Ovary (tissue), 9 donors: ENCODE data around the gene PLEKHB2. TPM values are rescaled to one million over a fixed set of nuclear protein-coding genes. Genes with fewer than 3 reads are reported as not detected.
A peak's percentile ranks its signal among the peaks of the same experiment; 100 is the strongest.

Source experiments
- DNase-seq, 5 donors: peaks; one replicate each; pipeline ENCODE4 v3.0.0-alpha.2; 2019 to 2020
- H3K27ac ChIP-seq, 2 donors: fragments of 200-600 bp; one replicate each; pipeline versions ENCODE4 v1.5.1 to v1.8.0; 2019 to 2022
- H3K27me3 ChIP-seq: fragments of 200-600 bp; one replicate; pipeline ENCODE4 v1.8.0; 2022
- H3K36me3 ChIP-seq: fragments of 200-600 bp; sonication (generic); one replicate; pipeline ENCODE4 v1.5.1; 2019
- H3K4me1 ChIP-seq: one replicate; pipeline ENCODE4 v1.8.1; 2013; ENCODE audit warnings: mild to moderate bottlenecking, moderate library complexity; ENCODE audit not compliant: insufficient read depth
- H3K4me3 ChIP-seq: fragments of 200-600 bp; sonication (generic); one replicate; pipeline ENCODE4 v1.5.1; 2017
- H3K9me3 ChIP-seq, 2 donors: fragments of 200-600 bp in 1 of 2; sonication (generic) in 1 of 2; one replicate each; pipeline versions ENCODE4 v1.5.1 to v1.8.1; 2013 to 2019; ENCODE audit warnings: mild to moderate bottlenecking in 1 of 2, moderate library complexity in 1 of 2
- CTCF ChIP-seq, 3 donors: fragments of 450-650 bp in 2 of 3; fragments of 200-600 bp in 1 of 3; IDR thresholded peaks; one replicate each; pipeline versions ENCODE4 v1.5.1 to v1.8.0; 2016 to 2022; ENCODE audit warnings: antibody characterized with exemption in 3 of 3, mild to moderate bottlenecking in 1 of 3
- EP300 ChIP-seq: sonication (generic); formaldehyde crosslinking; IDR thresholded peaks from one replicate; pipeline ENCODE4 v1.6.1; 2017; ENCODE audit warnings: antibody characterized with exemption
- POLR2A ChIP-seq: fragments of 450-650 bp; IDR thresholded peaks from one replicate; pipeline ENCODE4 v1.6.1; 2017; ENCODE audit warnings: antibody characterized with exemption, mild to moderate bottlenecking, moderate library complexity
- WGBS, 3 donors: extraction: QIAGEN DNeasy Blood & Tissue Kit in 1 of 3; methylation state at CpG; one replicate each; pipeline versions ENCODE4 v1.1.5 to v1.1.7; 2013 to 2017; 5-methylcytosine and 5-hydroxymethylcytosine counted together
- intact Hi-C, 4 donors: fragments of 100-400 bp; cut with DNase I; formaldehyde crosslinking; loops; one replicate each; pipeline versions ENCODE4 v1.11.0 to v1.15.1; 2022 to 2023
- polyA plus RNA-seq, 2 donors: library from polyadenylated mRNA; stranded (reverse); fragments of 200-250 nt in 1 of 2; fragments of 350-450 nt in 1 of 2; fragmentation: Illumina TruSeq in 1 of 2; extraction: RNeasy Lipid Tissue Mini Kit (QIAGEN cat#74804) in 1 of 2; gene quantifications; one replicate each; pipeline ENCODE4 v1.2.3, GENCODE V29; 2013 to 2014
- total RNA-seq, 7 donors: library from RNA; depleted of rRNA in 2 of 7; stranded (reverse); fragments of >200 nt in 2 of 7; fragmentation: NEBNext Ultra II Directional in 3 of 7; extraction: Animal tissue kit (Norgen Biotek cat#: 25700) in 3 of 7; gene quantifications; one replicate each; pipeline versions ENCODE4 v1.1.0 to v1.2.4, GENCODE V29; 2016 to 2023
- donor health status: DM: no; HTN: no; CAD: no; lungs with moderate emphysema.
- donor health status: DM: no; HTN: no; CAD: no.
- donor health status: Bipolar disorder and iron deficiency.
- donor health status: DM: yes; HTN: yes; CAD: no.
- donor health status: DM: no; HTN: no; CAD: no.
- donor health status: DM: yes; HTN: yes; CAD: no.

The PLEKHB2 gene
- total and polyA plus RNA-seq, 9 donors, result 9.8 to 53.2 (median 23.4) TPM

- Histone ChIP-seq H3K4me1 (no peaks in the 10 kb centered on the region), H3K4me3 (no peak overlapping the region), H3K27ac (no peak overlapping the region), H3K9me3 (no peaks in the 10 kb centered on the region), H3K36me3 (no peaks in the 10 kb centered on the region), H3K27me3 (no peaks in the 10 kb centered on the region)
- no peak for TF ChIP-seq EP300
- TF ChIP-seq POLR2A, result no peak
- TF ChIP-seq CTCF (IDR thresholded peaks at IDR 0.05), result no peak
- 39 to 46% (median 40%) methylated on average over 7 of the region's 7 CpGs for WGBS, 3 donors
- intact Hi-C loops, result no loop called here
- DNase-seq, result no peak
These were observed 46.9 kb downstream of the PLEKHB2 start for GRCh38 chr2:131152074-131152473.

GRCh38 chr2:131153529-131153928 is 48.4 kb downstream of the PLEKHB2 start:
- H3K9me3 ChIP-seq, result no peaks in the 10 kb centered on the region
- TF ChIP-seq CTCF (IDR thresholded peaks at IDR 0.05) (no peak), POLR2A (no peak), EP300 (no peak)
- WGBS, 3 donors, result 46 to 65% (median 48%) methylated on average over 4 of the region's 4 CpGs
- H3K4me1 ChIP-seq, result no peaks in the 10 kb centered on the region
- no peak overlapping the region for H3K4me3 ChIP-seq
- H3K36me3 ChIP-seq, result no peaks in the 10 kb centered on the region
- no peak overlapping the region for H3K27ac ChIP-seq
- H3K27me3 ChIP-seq, result no peaks in the 10 kb centered on the region
- no peak for DNase-seq
- intact Hi-C loops, result no loop called here

- Histone ChIP-seq H3K4me3 (no peak overlapping the region), H3K27me3 (no peaks in the 10 kb centered on the region), H3K4me1 (no peaks in the 10 kb centered on the region), H3K9me3 (no peaks in the 10 kb centered on the region), H3K36me3 (no peaks in the 10 kb centered on the region), H3K27ac (no peak overlapping the region)
- peak in 2 of 5 donors; percentile 48 to 61 for DNase-seq
- 35 to 40% (median 36%) methylated on average over 10 of the region's 10 CpGs for WGBS, 3 donors
- intact Hi-C loops, result no loop called here
- TF ChIP-seq POLR2A (no peak), EP300 (no peak), CTCF (IDR thresholded peaks at IDR 0.05) (peak in 2 of 3 donors; percentile 28 to 47)
These were observed 49.0 kb downstream of the PLEKHB2 start for GRCh38 chr2:131154071-131154531.

GRCh38 chr2:131154647-131155046 is 49.5 kb downstream of the PLEKHB2 start:
- no peak overlapping the region for H3K27ac ChIP-seq
- no peak overlapping the region for H3K4me3 ChIP-seq
- WGBS, 3 donors, result 71 to 76% (median 73%) methylated on average over 23 of the region's 23 CpGs
- no peaks in the 10 kb centered on the region for H3K27me3 ChIP-seq
- H3K4me1 ChIP-seq, result no peaks in the 10 kb centered on the region
- H3K9me3 ChIP-seq, result no peaks in the 10 kb centered on the region
- no peak for DNase-seq
- no peaks in the 10 kb centered on the region for H3K36me3 ChIP-seq
- TF ChIP-seq EP300 (no peak), CTCF (IDR thresholded peaks at IDR 0.05) (no peak), POLR2A (no peak)
- intact Hi-C loops, result no loop called here
